ENCODE measurements around the gene KCNMA1.

The KCNMA1 gene

GRCh38 chr10:77287647-77288120 is 349.9 kb downstream of the KCNMA1 start:
- no peak for DNase-seq

GRCh38 chr10:77286531-77287508 is 350.8 kb downstream of the KCNMA1 start:
- DNase-seq, result no peak

- DNase-seq, result no peak
These were observed 352.0 kb downstream of the KCNMA1 start for GRCh38 chr10:77285529-77286182.

GRCh38 chr10:77284797-77285196 is 352.8 kb downstream of the KCNMA1 start:
- DNase-seq, result no peak

GRCh38 chr10:77283326-77283725 is 354.3 kb downstream of the KCNMA1 start:
- no peak for DNase-seq

GRCh38 chr10:77282163-77282562 is 355.4 kb downstream of the KCNMA1 start:
- DNase-seq, result no peak

GRCh38 chr10:77281719-77282118 is 355.9 kb downstream of the KCNMA1 start:
- DNase-seq, result no peak

GRCh38 chr10:77279207-77279606 is 358.4 kb downstream of the KCNMA1 start:
- DNase-seq, result no peak

- DNase-seq, result no peak
These were observed 363.4 kb downstream of the KCNMA1 start for GRCh38 chr10:77274046-77274795.

- no peak for DNase-seq
These were observed 368.4 kb downstream of the KCNMA1 start for GRCh38 chr10:77269163-77269562.

- no peak for DNase-seq
These were observed 368.9 kb downstream of the KCNMA1 start for GRCh38 chr10:77268721-77269120.

- DNase-seq, result no peak
These were observed 369.6 kb downstream of the KCNMA1 start for GRCh38 chr10:77267703-77268675.

GRCh38 chr10:77266242-77266641 is 371.4 kb downstream of the KCNMA1 start:
- DNase-seq, result no peak

- DNase-seq, result no peak
These were observed 373.1 kb downstream of the KCNMA1 start for GRCh38 chr10:77264527-77264926.

- DNase-seq, result no peak
These were observed 373.5 kb downstream of the KCNMA1 start for GRCh38 chr10:77264107-77264506.

GRCh38 chr10:77263700-77264099 is 373.9 kb downstream of the KCNMA1 start:
- no peak for DNase-seq

- no peak for DNase-seq
These were observed 376.5 kb downstream of the KCNMA1 start for GRCh38 chr10:77261146-77261545.

- no peak for DNase-seq
These were observed 378.3 kb downstream of the KCNMA1 start for GRCh38 chr10:77259171-77259874.

GRCh38 chr10:77256346-77256745 is 381.3 kb downstream of the KCNMA1 start:
- no peak for DNase-seq

- no peak for DNase-seq
These were observed 384.0 kb downstream of the KCNMA1 start for GRCh38 chr10:77253556-77254064.

- DNase-seq, result no peak
These were observed 384.5 kb downstream of the KCNMA1 start for GRCh38 chr10:77253147-77253545.
